PC-3 (cell line): ENCODE results near the gene ATP1B3. TPM values are rescaled to one million over a fixed set of nuclear protein-coding genes. Genes with fewer than 3 reads are reported as not detected.

Experiments
- ATAC-seq: fragments of 200-7000 bp; cut with Tn5 transposase; 2 replicates; pipeline ENCODE4 v1.9.1; 2020; ENCODE audit warnings: mild to moderate bottlenecking, moderate library complexity
- BruUV-seq: library from RNA; stranded (reverse); fragments of 400-500 nt; replicated peaks from 2 replicates; lab custom pipeline; 2021; lab: Mats Ljungman, UMichigan
- CTCF ChIA-PET: fragments of 300-600 bp; sonication (Branson Sonifier 250); formaldehyde crosslinking; loops from one replicate; lab custom pipeline; 2022; ENCODE audit warnings: antibody characterized with exemption; lab: Charles Lee
- POLR2A ChIA-PET: fragments of 300-600 bp; sonication (Branson Sonifier 250); formaldehyde crosslinking; loops from one replicate; lab custom pipeline; 2022; ENCODE audit warnings: antibody characterized with exemption; ENCODE audit not compliant: unreplicated experiment; lab: Charles Lee
- DNase-seq: peaks from one replicate; pipeline ENCODE4 v3.0.0-alpha.2; 2015
- H2AFZ ChIP-seq: fragments of 300-600 bp; sonication (generic); 2 replicates; pipeline ENCODE4 v1.6.0; 2016; ENCODE audit warnings: antibody characterized with exemption, low read length
- H3F3A ChIP-seq: fragments of 300-600 bp; sonication (generic); one replicate; pipeline ENCODE4 v1.6.0; 2017; ENCODE audit warnings: antibody characterized with exemption, low read length, control low read depth, mild to moderate bottlenecking; ENCODE audit not compliant: unreplicated experiment
- H3K27ac ChIP-seq: fragments of 300-600 bp; sonication (generic); 2 replicates; pipeline ENCODE4 v1.5.1; 2016; ENCODE audit warnings: mild to moderate bottlenecking, low read length
- H3K27me3 ChIP-seq: fragments of 300-600 bp; sonication (generic); 2 replicates; pipeline ENCODE4 v1.6.1; 2016; ENCODE audit warnings: low read length, mixed read lengths
- H3K36me3 ChIP-seq: fragments of 300-600 bp; sonication (generic); 2 replicates; pipeline ENCODE4 v1.6.1; 2016; ENCODE audit warnings: low read depth, mixed run types, low read length, mixed read lengths
- H3K4me1 ChIP-seq: fragments of 300-600 bp; sonication (generic); 2 replicates; pipeline ENCODE4 v1.5.1; 2016; ENCODE audit warnings: low read length; ENCODE audit not compliant: insufficient read depth
- H3K4me2 ChIP-seq: fragments of 300-600 bp; sonication (generic); 2 replicates; pipeline ENCODE4 v1.6.0; 2016; ENCODE audit warnings: low read length
- H3K4me3 ChIP-seq: fragments of 300-600 bp; sonication (generic); 2 replicates; pipeline ENCODE4 v1.5.1; 2016; ENCODE audit warnings: mild to moderate bottlenecking, low read length, mixed read lengths
- H3K79me2 ChIP-seq: fragments of 300-600 bp; sonication (generic); 2 replicates; pipeline ENCODE4 v1.6.1; 2017; ENCODE audit warnings: low read length, mixed read lengths
- H3K9ac ChIP-seq: fragments of 300-600 bp; sonication (generic); 2 replicates; pipeline ENCODE4 v1.6.0; 2016; ENCODE audit warnings: mild to moderate bottlenecking, low read length
- H3K9me2 ChIP-seq: fragments of 300-600 bp; sonication (generic); replicated peaks from 2 replicates; pipeline ENCODE4 v1.6.1; 2016; ENCODE audit warnings: mixed run types, low read length, mixed read lengths
- H3K9me3 ChIP-seq: fragments of 300-600 bp; sonication (generic); 2 replicates; pipeline ENCODE4 v1.6.1; 2016; ENCODE audit warnings: low read length, mixed read lengths
- H4K20me1 ChIP-seq: fragments of 300-600 bp; sonication (generic); 2 replicates; pipeline ENCODE4 v1.6.1; 2016; ENCODE audit warnings: low read length, mixed read lengths
- CTCF ChIP-seq: fragments of 300-600 bp; sonication (generic); conservative IDR thresholded peaks from 2 replicates; pipeline ENCODE4 v1.5.1; 2017; ENCODE audit warnings: antibody characterized with exemption, low read depth, mild to moderate bottlenecking, low read length
- EZH2 ChIP-seq: fragments of 300-600 bp; sonication (generic); IDR thresholded peaks from one replicate; pipeline ENCODE4 v1.6.1; 2017; ENCODE audit warnings: antibody characterized with exemption, mild to moderate bottlenecking, low read length; ENCODE audit not compliant: unreplicated experiment
- EZH2phosphoT487 ChIP-seq: fragments of 300-600 bp; sonication (generic); IDR thresholded peaks from 2 replicates; pipeline ENCODE4 v1.6.1; 2018; ENCODE audit warnings: mild to moderate bottlenecking, antibody characterized with exemption, low read length, borderline replicate concordance
- intact Hi-C: fragments of 100-400 bp; cut with micrococcal nuclease; formaldehyde crosslinking; loops from 2 replicates; pipeline ENCODE4 v1.9.0; 2023
- total RNA-seq: library from RNA; depleted of rRNA; stranded (reverse); fragments of >200 nt; gene quantifications from 2 replicates; pipeline ENCODE4 v1.2.3, GENCODE V29; 2014

ATP1B3 gene
- total RNA-seq, 1 experiment from 2014 or later = 20.6 TPM

GRCh38 chr3:141875893-141876380 lies 506 bp upstream of the ATP1B3 start:
- CTCF ChIA-PET = no interaction called here
- Histone ChIP-seq H3K9ac (peak overlapping the region; percentile 66), H3K79me2 (peaks cover 38% of the 10 kb centered on the region), H3F3A (no peaks in the 10 kb centered on the region), H3K36me3 (no peaks in the 10 kb centered on the region), H3K27me3 (no peaks in the 10 kb centered on the region), H3K9me2 (no peaks in the 10 kb centered on the region), H3K4me1 (0 out of 2 replicates have a peak, but pooled peaks cover 7% of the 10 kb centered on the region), H3K9me3 (no peaks in the 10 kb centered on the region), H2AFZ (peak overlapping the region; percentile 99), H3K4me2 (peak overlapping the region; percentile 97), H3K27ac (peak overlapping the region; percentile 60), H4K20me1 (peaks cover 14% of the 10 kb centered on the region; the same call in 1 of the 2 replicates), H3K4me3 (peak overlapping the region; percentile 80)
- no peak for TF ChIP-seq EZH2
- no peak for TF ChIP-seq CTCF
- no peak for TF ChIP-seq EZH2phosphoT487
- ATAC-seq (peak; percentile 68), DNase-seq (no peak)
- BruUV-seq = TSS peak; percentile 51
- intact Hi-C loops = loop anchor here (1.0 to 5.0 kb wide), 4 partner anchors 35 to 138 kb away; partner anchors contain the start of gene RNF7
- POLR2A ChIA-PET = interaction anchor here (0.7 kb wide), 1 partner anchor 24 kb away, joined by 18 read pairs; no protein-coding TSS in a partner anchor

DNA sequence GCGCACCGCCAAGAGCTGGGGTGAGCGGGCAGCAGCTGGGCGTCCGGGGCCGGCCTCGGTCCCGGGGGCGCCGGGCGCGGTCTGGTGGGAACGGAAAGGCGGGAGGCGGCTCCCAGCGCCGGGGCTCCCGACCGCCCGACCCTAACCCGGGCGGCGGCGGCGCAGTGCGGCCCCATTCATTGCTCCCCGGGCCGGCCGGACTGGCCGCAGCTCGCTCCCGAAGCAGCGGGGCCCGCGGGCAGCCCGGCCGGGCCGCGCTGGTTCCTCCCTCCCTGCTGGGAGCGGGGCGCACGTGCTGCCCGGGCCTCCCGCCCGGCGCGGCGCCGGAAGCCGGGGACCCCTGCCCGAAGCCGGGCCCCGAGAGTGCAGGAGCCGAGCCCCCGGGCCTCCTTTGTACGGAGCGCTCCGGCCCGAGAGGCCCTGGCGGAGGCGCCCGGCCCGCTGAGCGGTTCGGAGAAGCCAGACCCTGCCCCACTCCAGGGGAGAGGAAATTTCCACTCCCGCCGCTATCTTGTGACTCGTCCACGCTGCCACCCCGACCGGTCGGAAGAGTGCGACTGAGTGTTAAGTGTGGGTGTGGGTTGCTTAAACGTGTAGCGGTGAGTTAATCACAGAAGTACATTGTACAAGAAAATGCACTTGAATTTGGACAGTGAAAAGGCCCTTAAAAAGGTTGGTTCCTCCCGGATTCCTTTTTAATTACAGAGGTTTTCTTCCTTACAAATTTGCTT lies 613 bp downstream of the ATP1B3 start:
- BruUV-seq = no TSS peak
- Histone ChIP-seq H3K4me3 (peak overlapping the region; percentile 91), H3K9me3 (no peaks in the 10 kb centered on the region), H2AFZ (peak overlapping the region; percentile 50), H3K79me2 (peaks cover 49% of the 10 kb centered on the region), H3K27ac (peak overlapping the region; percentile 41), H3K4me1 (0 out of 2 replicates have a peak, but pooled peaks cover 7% of the 10 kb centered on the region), H3K9me2 (no peaks in the 10 kb centered on the region), H3K4me2 (peak overlapping the region; percentile 93), H3K9ac (peak overlapping the region; percentile 86), H4K20me1 (peaks cover 14% of the 10 kb centered on the region; the same call in 1 of the 2 replicates), H3K36me3 (no peaks in the 10 kb centered on the region), H3F3A (no peaks in the 10 kb centered on the region), H3K27me3 (no peaks in the 10 kb centered on the region)
- TF ChIP-seq EZH2phosphoT487 (no peak), CTCF (no peak), EZH2 (no peak)
- intact Hi-C loops = loop anchor here (5.0 kb wide), 1 partner anchor 35 kb away; no protein-coding TSS in a partner anchor
- DNase-seq = peak; percentile 22
- POLR2A ChIA-PET = interaction anchor here (0.6 kb wide), 1 partner anchor 43 kb away, joined by 3 read pairs; no protein-coding TSS in a partner anchor
- CTCF ChIA-PET = interaction anchor here (0.5 to 1.2 kb wide), 4 partner anchors 36 to 644 kb away, joined by 3 to 18 read pairs (median 6); no protein-coding TSS in a partner anchor
- ATAC-seq = peak; percentile 9
